Measurements from ENCODE around the gene DEGS1.

The DEGS1 gene

DNA sequence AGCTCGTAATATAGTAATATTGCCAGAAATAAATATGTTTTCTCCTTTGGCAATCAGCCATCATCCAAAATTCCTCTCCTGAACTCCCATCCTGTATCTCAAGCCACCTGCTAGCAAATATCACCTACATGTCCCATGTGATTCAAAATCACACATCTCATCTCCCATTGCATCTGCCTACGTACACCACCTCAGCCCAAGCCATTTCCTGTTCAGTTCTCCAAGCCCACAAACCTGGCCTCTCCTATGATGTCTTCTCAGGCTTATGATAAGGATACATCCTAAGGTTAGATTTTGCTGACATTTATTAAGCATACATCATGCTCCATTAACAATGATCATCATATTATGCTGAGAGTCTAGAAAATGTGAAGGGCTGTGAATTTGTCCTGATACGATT, 31.9 kb upstream of the DEGS1 start:
- no peak for DNase-seq (ENCODE audit: low spot score)
- in situ Hi-C loops (cut with MboI; ENCODE audit: low pct_unique_long_range_greater_than_20kb, low sequenced_read_pairs, unreplicated experiment), result no loop called here
- TF ChIP-seq, protein P1, sequence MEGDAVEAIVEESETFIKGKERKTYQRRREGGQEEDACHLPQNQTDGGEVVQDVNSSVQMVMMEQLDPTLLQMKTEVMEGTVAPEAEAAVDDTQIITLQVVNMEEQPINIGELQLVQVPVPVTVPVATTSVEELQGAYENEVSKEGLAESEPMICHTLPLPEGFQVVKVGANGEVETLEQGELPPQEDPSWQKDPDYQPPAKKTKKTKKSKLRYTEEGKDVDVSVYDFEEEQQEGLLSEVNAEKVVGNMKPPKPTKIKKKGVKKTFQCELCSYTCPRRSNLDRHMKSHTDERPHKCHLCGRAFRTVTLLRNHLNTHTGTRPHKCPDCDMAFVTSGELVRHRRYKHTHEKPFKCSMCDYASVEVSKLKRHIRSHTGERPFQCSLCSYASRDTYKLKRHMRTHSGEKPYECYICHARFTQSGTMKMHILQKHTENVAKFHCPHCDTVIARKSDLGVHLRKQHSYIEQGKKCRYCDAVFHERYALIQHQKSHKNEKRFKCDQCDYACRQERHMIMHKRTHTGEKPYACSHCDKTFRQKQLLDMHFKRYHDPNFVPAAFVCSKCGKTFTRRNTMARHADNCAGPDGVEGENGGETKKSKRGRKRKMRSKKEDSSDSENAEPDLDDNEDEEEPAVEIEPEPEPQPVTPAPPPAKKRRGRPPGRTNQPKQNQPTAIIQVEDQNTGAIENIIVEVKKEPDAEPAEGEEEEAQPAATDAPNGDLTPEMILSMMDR (IDR thresholded peaks at IDR 0.05; ENCODE audit: extremely low read depth, insufficient read depth, missing control alignments), result no peak

DNA sequence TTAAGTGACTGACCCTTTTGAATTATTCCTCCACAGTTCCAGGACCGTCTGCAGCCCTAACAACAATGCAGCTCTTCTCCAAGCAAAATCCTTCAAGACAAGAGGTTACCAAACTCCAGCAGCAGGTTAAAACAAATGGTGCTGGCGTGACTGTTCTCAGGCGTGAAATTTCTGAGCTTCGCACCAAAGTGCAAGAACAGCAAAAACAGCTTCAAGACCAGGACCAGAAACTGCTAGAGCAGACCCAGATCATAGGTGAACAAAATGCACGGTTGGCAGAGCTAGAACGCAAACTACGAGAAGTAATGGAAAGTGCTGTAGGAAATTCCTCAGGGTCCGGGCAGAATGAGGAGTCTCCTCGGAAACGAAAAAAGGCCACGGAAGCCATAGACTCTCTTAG, 25.7 kb upstream of the DEGS1 start:
- TF ChIP-seq, protein P1 (IDR thresholded peaks at IDR 0.05; ENCODE audit: extremely low read depth, insufficient read depth, missing control alignments), result no peak
- in situ Hi-C loops (cut with MboI; ENCODE audit: low pct_unique_long_range_greater_than_20kb, low sequenced_read_pairs, unreplicated experiment), result no loop called here
- no peak for DNase-seq (ENCODE audit: low spot score)

DNA sequence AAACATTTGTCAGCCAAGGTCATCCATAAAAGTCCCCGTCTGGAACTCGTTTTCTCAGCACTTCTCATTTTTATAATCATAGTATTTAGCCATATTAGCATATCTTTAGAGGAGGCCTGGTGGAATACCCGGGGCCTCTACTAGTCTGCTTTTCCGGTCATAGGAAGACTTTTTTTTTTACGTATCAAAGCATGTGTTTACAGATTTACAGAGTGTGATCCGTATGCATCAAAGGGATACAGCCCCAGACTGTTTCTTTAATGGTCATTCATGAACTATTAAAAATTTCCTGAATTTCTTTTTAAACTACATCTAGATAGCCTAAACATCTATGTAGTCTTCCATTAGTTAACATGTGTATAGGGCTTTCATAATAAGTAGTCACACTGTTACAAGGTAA, 23.5 kb upstream of the DEGS1 start:
- in situ Hi-C loops (cut with MboI; ENCODE audit: low pct_unique_long_range_greater_than_20kb, low sequenced_read_pairs, unreplicated experiment), result no loop called here
- TF ChIP-seq, protein P1 (IDR thresholded peaks at IDR 0.05; ENCODE audit: extremely low read depth, insufficient read depth, missing control alignments), result no peak

DNA sequence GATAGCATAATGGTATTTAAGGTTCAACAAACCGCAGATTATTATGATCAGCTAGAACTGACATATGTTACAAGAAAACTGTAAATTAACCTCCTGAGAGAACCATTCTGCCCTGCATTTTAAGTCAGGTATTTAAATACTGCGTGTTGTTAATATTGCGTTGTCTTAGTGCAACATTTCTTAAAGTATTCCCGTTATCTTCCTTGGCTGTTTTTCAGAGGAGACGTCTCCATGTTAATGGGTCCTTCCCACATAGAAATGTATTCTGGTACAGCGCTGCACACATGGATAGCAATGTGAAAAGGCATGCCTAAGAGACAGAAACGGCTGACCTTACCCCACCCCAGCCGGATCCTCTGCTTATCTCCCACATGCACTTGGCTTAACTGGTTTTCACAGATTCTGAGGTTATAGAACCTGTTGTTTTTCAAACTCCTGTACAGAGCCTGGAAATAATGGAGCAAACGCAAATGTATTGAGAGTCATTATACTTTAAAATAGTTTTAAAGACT, 22.8 kb upstream of the DEGS1 start:
- TF ChIP-seq, protein P1 (IDR thresholded peaks at IDR 0.05; ENCODE audit: extremely low read depth, insufficient read depth, missing control alignments), result no peak
- DNase-seq (ENCODE audit: low spot score), result no peak
- in situ Hi-C loops (cut with MboI; ENCODE audit: low pct_unique_long_range_greater_than_20kb, low sequenced_read_pairs, unreplicated experiment), result no loop called here

More for the DNA sequence above, 23.5 kb upstream of the DEGS1 start:
- DNase-seq (ENCODE audit: low spot score), result no peak

DNA sequence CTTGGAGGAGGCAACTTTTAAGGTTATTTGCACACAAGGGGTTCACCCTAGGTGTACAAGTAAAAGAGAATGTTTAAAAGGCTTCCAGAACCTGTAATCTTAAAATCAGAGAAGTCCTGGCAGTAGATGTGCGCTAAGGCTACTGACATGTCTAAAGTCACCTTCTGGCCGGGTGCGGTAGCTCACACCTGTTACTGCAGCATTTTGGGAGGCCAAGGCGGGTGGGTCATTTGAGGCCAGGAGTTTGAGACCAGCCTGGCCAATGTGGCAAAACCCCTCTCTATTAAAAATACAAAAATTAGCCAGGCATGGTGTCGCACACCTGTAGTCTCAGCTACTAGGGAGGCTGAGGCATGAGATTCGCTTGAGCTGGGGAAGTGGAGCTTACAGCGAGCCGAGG, 20.3 kb upstream of the DEGS1 start:
- in situ Hi-C loops (cut with MboI; ENCODE audit: low pct_unique_long_range_greater_than_20kb, low sequenced_read_pairs, unreplicated experiment), result no loop called here
- TF ChIP-seq, protein P1 (IDR thresholded peaks at IDR 0.05; ENCODE audit: extremely low read depth, insufficient read depth, missing control alignments), result no peak

DNA sequence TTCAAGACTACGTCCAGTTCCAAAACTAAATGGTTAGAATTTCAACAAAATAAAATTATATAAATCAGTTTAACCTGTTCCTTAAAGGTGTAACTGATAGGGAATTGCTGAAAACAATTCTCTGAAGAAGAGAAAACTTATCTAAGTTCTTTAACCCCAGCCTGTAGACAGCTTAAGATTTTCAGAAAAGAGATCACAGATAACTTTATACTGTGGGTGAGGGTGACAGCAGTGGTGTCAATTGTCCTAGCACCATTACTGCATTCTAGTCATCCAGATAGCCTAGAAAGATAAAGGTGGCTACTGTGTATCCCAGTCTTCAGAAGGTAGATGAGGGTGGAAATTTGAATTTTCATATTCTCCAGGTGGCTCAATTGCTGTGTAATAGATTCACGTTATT, 19.7 kb upstream of the DEGS1 start:
- TF ChIP-seq, protein P1 (IDR thresholded peaks at IDR 0.05; ENCODE audit: extremely low read depth, insufficient read depth, missing control alignments), result no peak
- DNase-seq (ENCODE audit: low spot score), result no peak
- in situ Hi-C loops (cut with MboI; ENCODE audit: low pct_unique_long_range_greater_than_20kb, low sequenced_read_pairs, unreplicated experiment), result no loop called here

More for the DNA sequence above, 20.3 kb upstream of the DEGS1 start:
- no peak for DNase-seq (ENCODE audit: low spot score)
